Epidermal melanocyte (primary cell): ENCODE data around the gene PPP1R27.
A peak's percentile ranks its signal among the peaks of the same experiment; 100 is the strongest.
"Not testable (repeated sequence)": the region's sequence is repeated elsewhere in the genome, so short reads cannot be mapped to it uniquely, and the experiment has no call there.

Source experiments
- DNase-seq: peaks from one replicate; pipeline ENCODE4 v3.0.0; 2011; ENCODE audit warnings: low spot score; ENCODE audit not compliant: insufficient read length

PPP1R27 gene

GRCh38 chr17:81841866-81842265 is 7.0 kb upstream of the PPP1R27 start:
- DNase-seq: no peak

DNA sequence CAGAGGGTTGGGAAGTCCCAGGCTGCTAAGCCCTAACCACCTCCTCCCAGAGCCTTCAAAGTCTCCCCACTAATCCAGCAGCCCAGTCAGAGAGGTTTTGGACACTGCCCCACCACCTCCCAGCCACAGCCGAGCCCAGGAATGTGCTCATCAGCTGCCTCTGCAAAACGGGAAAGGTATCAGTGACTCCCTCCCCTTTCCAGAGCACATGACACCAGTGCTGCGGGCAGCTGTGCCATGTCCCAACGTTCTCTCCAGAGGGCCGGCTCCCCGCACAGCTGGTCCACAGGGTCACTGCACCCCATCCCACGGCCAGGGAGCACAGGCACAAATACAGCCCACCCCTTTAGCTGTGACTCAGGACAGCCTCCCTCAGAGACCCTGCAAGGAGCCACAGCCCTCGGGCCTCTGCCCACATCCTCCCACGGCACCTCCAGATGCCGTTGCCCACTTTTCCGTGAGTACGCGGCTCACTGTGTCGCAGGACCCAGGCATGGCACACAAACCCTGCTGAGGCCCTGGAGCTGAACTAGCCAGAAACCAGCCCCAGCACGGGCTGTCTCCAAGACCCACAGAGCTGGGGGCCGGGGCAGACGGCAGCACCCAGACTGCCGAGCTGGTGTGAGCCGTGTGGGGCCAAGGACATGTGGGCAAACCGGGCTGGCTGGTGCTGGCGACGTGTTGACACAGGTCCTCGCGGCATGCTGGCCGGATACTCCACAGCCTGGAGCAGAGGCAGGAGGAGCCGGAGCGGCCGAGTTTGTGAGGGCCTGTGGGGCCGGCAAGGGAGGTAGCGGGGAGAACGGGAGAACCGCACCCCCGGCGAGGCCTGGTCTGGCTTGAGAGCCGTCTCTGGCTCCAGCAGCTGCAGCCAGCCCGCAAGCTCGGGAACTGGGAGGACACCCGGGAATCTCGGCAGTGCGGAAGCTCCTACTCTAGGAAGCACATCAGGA is 6.3 kb upstream of the PPP1R27 start:
- DNase-seq: no peak

DNA sequence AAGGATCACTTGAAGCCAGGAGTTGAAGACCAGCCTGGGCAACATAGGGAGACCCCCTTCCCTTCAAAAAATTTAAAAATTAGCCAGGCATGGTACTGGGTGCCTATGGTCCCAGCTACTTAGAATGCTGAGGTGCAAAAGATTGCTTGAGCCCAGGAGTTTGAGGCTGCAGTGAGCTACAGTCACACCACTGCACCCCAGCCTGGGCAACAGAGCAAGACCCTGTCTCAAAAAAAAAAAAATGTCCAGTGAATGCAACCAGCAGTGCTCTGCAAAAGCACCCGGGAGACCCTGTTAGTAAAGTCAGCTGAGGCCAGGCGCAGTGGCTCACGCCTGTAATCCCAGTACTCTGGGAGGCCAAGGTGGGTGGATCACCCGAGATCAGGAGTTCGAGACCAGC is 5.2 kb upstream of the PPP1R27 start:
- DNase-seq: not testable (repeated sequence)

GRCh38 chr17:81839301-81839700 is 4.5 kb upstream of the PPP1R27 start:
- DNase-seq: no peak

DNA sequence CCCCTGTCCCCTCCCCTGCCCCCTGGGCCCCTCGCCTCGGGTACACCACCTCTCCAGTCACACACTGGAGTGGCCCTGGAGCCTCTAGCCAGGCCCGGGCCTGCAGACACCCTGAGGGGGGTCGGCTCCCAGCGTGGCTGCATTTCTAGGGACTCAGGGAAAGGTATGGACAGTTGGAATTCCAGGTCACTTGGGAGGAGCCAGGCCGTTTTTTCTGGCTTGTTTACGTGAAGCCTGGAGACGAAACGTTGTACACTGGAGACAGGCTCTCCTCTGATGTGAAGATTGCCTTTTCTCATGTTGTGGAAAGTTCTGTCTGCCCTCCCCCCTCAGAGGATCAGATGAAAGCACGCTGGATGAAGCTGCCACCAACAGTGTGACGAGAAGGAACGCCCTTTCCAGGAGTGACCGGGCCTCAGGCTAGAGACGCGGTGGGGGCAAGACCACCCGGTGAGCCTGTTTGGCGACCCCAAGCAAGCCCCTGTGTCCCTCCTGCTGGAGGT is 4.0 kb upstream of the PPP1R27 start:
- no peak for DNase-seq

DNA sequence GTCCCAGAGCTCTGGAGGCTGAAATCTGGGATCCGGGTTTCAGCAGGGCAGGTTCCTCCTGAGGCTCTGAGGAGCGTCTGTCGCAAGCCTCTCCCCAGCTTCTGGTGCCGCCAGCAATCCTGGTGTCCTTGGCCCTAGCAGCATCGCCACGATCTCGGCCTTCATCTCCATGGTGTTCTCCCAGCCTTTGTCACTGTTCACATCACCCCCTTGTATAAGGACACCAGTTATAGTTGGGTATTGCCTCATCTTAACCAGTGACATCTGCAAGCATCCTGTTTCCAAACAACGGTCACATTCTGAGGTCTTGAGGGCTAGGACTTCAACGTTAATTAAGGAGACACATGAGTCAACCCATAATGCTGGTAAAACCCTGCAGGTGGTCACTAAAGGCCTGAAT is 2.8 kb upstream of the PPP1R27 start:
- peak; percentile 61 for DNase-seq

- DNase-seq: no peak
Measured at GRCh38 chr17:81833921-81834830, 674 bp downstream of the PPP1R27 start.

DNA sequence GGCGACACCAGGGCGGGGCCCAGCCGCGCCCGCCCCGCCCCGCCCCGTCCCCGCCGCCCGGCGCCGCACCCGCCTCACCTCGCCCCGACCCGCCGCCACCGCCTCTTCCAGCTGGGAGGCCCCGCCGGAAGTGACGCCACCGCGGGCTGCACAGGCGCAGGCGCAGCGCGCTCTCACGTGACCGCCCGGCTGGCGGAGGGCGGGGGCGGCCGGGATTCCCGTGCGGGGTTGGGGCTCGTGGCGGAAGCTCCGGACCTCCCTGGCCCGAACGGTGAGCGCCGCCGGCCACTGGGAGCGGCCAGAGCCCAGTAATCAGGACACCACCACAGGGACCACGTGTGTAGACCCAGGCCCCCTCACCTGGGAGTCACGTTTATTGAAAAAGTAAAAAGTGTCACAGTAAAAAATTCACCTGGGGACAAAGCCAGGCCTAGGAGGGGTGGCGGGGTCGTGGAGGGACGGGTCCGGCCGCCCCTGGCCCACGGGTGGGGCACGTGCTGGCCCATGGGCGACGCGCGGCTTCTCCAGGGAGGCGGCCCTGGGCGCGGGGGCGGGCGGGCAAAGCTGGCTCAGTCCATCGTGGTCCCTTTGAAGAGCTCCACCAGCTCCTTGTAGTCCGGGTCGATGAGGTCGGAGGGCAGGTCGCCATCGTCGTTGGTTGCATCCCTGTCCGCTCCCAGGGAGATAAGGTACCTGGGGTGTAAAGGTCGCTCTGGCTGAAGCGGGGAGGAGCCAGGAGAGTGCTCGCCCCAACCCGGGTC is 1.5 kb downstream of the PPP1R27 start, which contains the start of gene MCRIP1:
TSS of gene MCRIP1 (minus strand) at position 132 of the 761 bp plus-strand sequence. CDS start 8,785 bp downstream, outside the sequence.
- DNase-seq: peak; percentile 99

DNA sequence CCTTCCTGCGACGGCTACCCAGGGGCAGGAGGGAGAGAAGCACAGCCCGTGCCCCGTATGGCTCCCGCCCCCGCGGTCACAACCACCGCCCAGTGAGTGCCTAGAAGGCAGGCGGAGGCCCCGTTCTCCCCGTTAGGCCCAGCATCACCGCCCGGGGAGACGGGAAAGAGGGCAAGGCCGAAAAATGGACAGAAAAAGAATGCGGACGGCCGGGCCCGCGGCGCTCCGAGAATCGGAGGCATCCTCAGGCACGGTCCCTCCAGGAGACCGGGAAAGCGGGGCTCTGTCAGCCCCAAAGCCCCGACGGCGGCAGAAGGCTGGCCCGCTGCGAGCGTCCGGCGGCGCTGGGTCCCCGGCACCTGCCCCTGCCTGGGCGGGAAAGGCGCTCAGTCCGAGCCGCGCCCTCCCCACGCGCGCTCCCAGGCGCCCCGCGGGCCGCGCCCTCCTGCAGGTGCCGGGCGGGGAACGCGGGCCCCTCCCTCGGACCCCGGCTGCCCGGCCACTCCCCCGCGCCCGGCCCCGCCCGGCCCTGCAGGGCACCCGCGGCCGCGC is 2.2 kb downstream of the PPP1R27 start:
- no peak for DNase-seq

DNA sequence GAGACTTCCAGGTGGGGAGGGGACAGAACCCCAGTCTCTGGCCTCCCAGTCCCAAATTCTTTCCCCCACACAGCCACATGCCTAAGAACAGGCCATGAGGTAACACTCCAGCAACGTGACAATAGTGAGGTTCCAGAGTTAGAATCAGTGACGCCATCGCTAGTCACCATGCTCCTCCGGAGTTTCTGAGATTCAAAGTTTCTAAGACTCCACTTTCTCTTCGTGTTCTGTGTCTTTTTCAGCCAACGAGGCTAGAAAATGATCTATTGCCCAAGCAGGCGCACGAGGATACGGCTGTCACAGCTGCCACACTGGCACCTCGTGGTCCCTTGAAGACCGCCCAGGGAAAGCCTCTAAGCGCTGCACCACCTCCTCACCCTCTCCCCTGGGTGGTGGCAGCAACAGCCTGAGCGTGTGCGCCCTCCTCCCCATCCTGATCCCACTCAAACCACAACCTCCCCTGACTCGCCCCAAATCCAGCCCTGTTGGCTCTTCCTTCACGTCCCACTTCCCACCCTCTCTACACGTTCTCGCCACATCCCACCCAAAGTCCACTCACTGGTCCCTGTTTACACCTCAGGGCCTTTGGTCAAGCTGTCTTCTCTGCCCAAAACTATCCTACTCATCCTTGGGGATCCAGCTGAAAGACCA is 2.8 kb downstream of the PPP1R27 start:
- no peak for DNase-seq

DNA sequence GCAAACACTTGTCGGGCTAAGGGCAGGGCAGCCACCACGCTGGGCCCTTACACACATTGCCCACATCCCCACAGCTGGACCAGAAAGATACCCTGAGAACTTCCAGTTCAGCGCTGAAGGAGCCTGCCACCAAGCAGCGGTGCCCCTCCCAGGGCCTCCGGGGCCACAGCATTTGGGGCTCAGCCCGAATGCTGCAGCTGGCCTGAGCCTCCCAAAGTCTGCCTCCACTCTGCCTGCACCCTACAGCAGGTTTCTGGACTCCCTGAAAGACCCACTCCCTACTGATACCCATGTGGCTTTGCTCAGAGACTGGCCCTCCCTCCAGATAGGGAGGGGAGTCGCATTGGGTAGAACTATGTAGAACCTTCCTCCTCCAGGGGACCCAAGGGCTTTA is 3.3 kb downstream of the PPP1R27 start:
- no peak for DNase-seq

GRCh38 chr17:81829858-81830257 is 5.0 kb downstream of the PPP1R27 start:
- DNase-seq: no peak

- DNase-seq: no peak
Measured at GRCh38 chr17:81828656-81829055, 6.2 kb downstream of the PPP1R27 start.

DNA sequence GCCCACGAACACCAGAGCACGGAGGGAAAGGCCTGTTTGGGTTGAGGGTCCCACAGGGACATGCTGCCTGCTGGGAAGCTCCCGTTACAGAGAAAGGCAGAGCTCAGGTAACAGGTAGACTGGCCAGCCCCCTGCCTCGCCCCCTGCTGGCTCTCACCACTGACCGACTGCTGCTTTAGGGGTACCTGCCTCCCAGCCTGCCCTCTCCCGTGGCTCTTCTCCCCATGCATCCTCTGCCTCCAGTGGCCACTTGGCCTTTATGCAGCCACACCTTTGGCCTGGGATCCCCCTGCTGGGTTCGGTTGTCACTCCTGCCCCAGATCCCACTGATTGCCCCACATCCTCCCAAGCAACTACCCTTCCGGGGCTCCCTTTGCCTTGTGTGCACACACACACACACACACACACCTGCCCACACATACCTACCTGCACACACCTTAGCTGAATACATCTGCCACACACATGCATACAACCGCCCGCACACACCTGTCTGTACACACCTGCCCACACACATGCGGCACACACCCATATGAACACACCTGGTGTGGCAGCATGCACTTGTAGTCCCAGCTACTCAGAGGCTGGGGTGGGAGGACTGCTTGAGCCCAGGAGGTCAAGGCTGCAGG is 8.9 kb downstream of the PPP1R27 start:
- no peak for DNase-seq

GRCh38 chr17:81824595-81824994 is 10.3 kb downstream of the PPP1R27 start:
- no peak for DNase-seq

DNA sequence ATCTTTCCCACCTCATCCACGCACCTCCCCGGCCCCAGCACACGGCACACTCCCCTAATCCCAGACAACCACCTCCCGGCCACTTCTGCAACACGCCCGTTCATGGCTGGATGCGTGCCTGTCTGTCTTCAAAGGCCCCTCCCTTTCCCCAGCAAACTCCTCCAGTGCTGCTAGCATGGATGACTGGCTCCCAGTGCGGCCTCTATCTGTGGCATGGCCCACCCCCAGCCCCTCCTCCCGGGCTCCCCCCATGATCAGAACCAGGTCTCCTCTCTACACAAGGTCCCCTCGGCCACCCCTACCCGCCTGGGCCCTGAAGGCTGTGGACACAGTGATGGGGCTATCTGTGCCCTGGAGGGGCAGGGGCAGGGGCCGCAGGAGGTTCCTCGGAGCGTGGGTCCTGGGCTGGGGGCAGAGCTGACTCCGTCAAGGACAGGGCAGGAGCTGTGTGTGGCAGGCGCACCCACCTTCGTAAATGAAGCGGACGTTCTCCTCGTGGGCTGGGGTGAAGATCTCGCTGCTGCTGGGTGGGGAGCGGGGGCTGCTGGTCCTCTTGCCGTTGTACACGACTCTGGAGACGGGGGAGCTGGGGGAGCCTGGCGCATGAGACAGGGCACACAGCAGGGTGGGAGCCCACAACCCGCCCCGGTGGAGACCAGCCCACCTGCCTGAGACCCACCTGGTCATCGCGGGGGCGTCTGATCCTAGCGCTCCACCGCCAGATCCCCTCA is 10.9 kb downstream of the PPP1R27 start:
- no peak for DNase-seq

DNA sequence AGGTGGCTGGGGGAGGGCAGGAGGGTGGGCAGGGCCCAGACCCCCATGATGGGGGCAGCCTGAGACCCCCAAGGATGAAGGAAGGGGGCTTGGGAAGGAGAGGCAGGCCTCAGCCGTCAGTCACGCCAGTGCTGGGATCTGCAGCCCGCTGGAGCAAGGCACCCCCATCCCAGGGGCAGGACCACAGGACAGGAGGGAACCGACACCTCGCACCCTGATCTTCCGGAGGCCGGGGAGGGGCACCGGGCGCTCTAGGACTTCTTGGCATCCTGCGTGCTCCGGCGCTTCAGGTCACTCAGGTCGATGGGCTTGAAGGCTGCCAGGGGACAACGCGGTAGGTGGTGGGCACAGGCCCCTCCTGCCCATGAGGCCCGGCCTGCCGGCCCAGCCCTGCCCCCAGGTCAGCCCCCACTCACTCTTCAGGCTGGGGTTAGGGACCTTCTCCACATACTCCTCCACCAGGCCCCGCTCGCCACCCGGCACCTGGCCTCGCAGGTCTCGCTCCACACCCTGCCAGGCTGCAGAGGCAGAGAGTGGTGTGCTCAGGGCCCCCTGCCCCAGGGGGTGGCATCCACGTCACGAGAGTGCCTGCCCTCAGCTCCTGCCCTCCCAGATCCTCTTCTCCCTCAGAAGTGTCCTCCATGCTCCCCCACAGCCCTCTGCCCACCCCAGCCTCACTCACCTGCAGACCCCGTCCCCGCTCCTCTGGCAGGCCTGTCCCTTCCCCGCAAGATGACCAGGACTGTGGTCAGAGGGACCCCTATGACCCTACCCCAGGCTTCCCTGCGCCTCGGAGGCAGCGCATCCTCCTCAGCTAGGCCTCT is 11.6 kb downstream of the PPP1R27 start:
- no peak for DNase-seq

DNA sequence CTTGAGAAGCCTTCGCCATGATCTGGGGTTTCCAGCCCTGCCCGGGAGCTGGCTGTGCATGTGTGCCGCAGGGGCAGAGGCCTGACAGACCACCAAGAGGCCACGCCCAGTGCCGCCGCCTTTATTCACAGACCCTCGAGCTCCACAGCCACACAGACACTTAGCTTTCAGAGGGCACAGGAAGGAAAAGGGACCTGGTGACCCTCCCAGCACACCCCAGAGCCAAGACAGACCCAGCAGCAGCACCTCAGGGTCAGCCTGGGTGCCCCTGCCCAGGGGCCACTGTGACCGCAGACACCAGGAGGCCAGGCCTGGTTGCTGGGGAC is 12.6 kb downstream of the PPP1R27 start:
- DNase-seq: no peak
